SK-MEL-5 (cell line): ENCODE results near the gene SP2. TPM values are rescaled to one million over a fixed set of nuclear protein-coding genes. Genes with fewer than 3 reads are reported as not detected.

Source experiments
- DNase-seq: peaks from one replicate; pipeline ENCODE4 v3.0.0-alpha.2; 2016; ENCODE audit warnings: low read depth, low spot score
- in situ Hi-C: cut with HindIII; loops from 2 replicates; pipeline ENCODE4 v1.10.0; 2016; ENCODE audit warnings: low sequenced_read_pairs, high pct_unique_total_duplicates, low pct_unique_long_range_greater_than_20kb
- total RNA-seq: library from RNA; depleted of rRNA; stranded (reverse); fragments of >200 nt; shearing (Covaris generic); gene quantifications from 2 replicates; pipeline ENCODE4 v1.2.3, GENCODE V29; 2014; rRNA removed

SP2 gene
- total RNA-seq, 1 experiment from 2014 or later = 2.9 TPM

- in situ Hi-C loops = no loop called here
- DNase-seq = no peak
These were observed 79.8 kb downstream of the SP2 start for GRCh38 chr17:47975823-47976205.

DNA sequence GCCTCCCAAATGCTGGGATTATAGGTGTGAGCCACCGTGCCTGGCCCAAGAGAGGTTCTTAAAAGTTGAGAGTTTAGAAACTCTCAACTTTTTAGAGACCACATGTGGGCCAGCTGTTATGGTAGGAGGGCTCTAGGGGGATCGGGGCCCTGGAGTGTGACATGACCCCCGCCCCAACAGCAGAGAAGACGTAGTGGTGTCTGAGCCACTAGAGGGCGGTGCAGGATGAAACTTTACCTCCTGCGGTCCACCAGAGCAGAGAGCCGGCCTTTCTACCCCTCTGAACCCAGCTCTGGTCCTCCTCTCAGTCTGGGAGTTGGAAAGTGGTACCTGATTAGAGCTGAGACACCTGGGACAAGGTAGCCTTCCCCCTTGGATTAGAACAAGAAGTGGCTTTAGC is 82.3 kb downstream of the SP2 start:
- in situ Hi-C loops = no loop called here
- peak; percentile 77 for DNase-seq

Other genes starting within 250 kb of the SP2 start
- gene KPNB1, start 246.3 kb upstream of the SP2 start, total RNA-seq = 286 and 297 TPM in 2 replicates
- gene TBKBP1, start 202.1 kb upstream of the SP2 start, total RNA-seq = 7.7 and 8.3 TPM in 2 replicates
- gene TBX21, start 163.0 kb upstream of the SP2 start, total RNA-seq = not detected in 2 replicates
- gene OSBPL7, start 74.4 kb upstream of the SP2 start, total RNA-seq = 0.71 and 1.0 TPM in 2 replicates
- gene MRPL10, start 64.7 kb upstream of the SP2 start, total RNA-seq = 72.6 and 82.0 TPM in 2 replicates
- gene LRRC46, start 64.6 kb upstream of the SP2 start, total RNA-seq = not detected in 2 replicates
- 6.9 and 9.2 TPM in 2 replicates for gene SCRN2, start 55.0 kb upstream of the SP2 start, total RNA-seq
- 0.05 TPM in 1 of 2 replicates, not detected in the other for gene SP6, start 45.1 kb upstream of the SP2 start, total RNA-seq
- gene PNPO, start 45.3 kb downstream of the SP2 start, total RNA-seq = 27.0 and 37.4 TPM in 2 replicates
- gene PRR15L, start 61.6 kb downstream of the SP2 start, total RNA-seq = not detected in 2 replicates
- 39.3 and 46.2 TPM in 2 replicates for gene CDK5RAP3, start 74.9 kb downstream of the SP2 start, total RNA-seq
- 9.3 and 10.2 TPM in 2 replicates for gene COPZ2, start 141.6 kb downstream of the SP2 start, total RNA-seq
- 32.6 and 35.4 TPM in 2 replicates for gene NFE2L1, start 152.1 kb downstream of the SP2 start, total RNA-seq
- 43.9 and 47.2 TPM in 2 replicates for gene CBX1, start 205.2 kb downstream of the SP2 start, total RNA-seq
- gene SNX11, start 211.5 kb downstream of the SP2 start, total RNA-seq = 11.0 and 13.0 TPM in 2 replicates